Retinal pigment epithelial cell (primary cell): ENCODE results near the gene OSBPL10.

Source experiments
- DNase-seq: peaks from one replicate; pipeline ENCODE4 v3.0.0-alpha.2; 2010; ENCODE audit warnings: low read depth
- H3K4me3 ChIP-seq: 2 replicates; pipeline ENCODE4 v1.5.1; 2011; ENCODE audit warnings: mild to moderate bottlenecking, low read length, control low read depth, moderate library complexity
- TF ChIP-seq, protein P1 (sequence below): conservative IDR thresholded peaks from 2 replicates; pipeline ENCODE4 v1.5.1; 2011; ENCODE audit warnings: low read depth, low read length, control low read depth, inconsistent platforms

OSBPL10 gene

DNA sequence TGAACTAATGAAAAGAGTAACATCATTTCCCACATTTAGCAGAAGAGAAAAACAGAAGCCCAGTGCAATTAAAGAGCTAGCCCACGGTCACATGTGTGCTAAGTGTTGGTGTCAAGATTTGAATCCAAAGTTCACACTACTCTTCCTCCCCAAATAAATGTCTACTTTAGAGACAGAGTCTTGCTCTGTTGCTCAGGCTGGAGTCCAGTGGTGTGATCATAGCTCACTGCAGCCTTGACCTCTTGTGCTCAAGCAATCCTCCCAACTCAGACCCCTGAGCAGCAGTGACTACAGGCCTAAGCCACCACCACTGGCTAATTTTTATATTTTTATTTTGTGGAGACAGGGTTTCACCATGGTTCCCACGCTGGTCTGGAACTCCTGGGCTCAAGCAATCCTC, 4.8 kb downstream of the OSBPL10 start:
- no peak for DNase-seq
- TF ChIP-seq, protein P1, sequence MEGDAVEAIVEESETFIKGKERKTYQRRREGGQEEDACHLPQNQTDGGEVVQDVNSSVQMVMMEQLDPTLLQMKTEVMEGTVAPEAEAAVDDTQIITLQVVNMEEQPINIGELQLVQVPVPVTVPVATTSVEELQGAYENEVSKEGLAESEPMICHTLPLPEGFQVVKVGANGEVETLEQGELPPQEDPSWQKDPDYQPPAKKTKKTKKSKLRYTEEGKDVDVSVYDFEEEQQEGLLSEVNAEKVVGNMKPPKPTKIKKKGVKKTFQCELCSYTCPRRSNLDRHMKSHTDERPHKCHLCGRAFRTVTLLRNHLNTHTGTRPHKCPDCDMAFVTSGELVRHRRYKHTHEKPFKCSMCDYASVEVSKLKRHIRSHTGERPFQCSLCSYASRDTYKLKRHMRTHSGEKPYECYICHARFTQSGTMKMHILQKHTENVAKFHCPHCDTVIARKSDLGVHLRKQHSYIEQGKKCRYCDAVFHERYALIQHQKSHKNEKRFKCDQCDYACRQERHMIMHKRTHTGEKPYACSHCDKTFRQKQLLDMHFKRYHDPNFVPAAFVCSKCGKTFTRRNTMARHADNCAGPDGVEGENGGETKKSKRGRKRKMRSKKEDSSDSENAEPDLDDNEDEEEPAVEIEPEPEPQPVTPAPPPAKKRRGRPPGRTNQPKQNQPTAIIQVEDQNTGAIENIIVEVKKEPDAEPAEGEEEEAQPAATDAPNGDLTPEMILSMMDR, result no peak
- no peak overlapping the region for H3K4me3 ChIP-seq

DNA sequence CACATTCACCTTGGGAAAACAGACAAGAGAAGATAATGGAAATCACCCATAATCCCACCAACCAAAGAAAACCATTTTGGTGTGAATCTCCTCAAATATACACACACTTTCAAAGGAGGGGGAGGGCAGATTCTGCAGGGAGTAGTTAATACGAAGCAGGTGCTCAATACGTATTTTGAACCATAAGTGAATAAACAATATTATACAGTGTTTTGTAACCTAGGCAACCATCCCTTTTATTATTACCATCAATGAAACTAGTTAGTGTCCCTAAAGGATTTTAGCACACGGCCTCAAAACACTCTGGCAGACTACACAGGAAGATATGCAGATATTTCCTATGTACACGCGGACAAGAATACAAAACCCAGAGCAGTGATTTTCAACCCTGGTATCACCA, 6.1 kb downstream of the OSBPL10 start:
- no peak overlapping the region for H3K4me3 ChIP-seq
- DNase-seq, result no peak
- TF ChIP-seq, protein P1, result no peak

DNA sequence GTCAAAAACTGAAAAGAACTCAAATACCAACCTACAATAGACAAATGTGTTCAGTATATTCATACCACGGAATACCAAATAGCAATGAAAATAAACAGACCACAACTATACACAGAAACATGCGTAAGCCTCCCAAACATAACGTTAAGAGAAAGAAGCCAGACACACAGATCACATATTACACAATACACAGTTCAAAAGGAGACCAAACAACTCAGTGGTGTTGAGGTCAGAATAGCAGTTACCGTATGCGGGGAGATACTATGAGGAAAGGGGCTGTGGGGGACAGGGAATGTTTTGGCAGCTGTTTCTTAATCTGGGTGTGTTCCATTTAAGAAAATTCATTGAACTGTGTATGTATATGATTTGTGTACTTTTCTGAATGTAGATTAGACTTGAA, 6.6 kb downstream of the OSBPL10 start:
- no peak for DNase-seq
- TF ChIP-seq, protein P1, result no peak
- H3K4me3 ChIP-seq, result no peak overlapping the region

DNA sequence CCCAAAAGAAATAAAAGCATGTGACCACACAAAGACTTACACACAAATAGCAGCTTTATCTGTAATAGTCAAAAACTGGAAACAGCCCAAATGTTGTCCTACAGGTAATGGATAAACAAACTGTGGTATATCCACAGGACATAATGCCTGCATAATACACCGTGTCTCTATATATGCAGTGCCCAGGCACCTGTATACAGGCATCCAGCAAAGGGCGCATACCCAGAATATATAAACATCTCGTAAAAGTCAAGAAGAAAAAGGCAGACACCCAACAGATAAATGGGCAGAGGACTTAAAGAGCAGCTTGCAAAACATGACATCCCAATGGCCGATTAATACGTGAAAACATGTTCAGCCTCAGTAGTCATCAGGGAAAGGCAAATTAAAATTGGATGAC, 7.2 kb downstream of the OSBPL10 start:
- no peak overlapping the region for H3K4me3 ChIP-seq
- DNase-seq, result no peak
- TF ChIP-seq, protein P1, result no peak

DNA sequence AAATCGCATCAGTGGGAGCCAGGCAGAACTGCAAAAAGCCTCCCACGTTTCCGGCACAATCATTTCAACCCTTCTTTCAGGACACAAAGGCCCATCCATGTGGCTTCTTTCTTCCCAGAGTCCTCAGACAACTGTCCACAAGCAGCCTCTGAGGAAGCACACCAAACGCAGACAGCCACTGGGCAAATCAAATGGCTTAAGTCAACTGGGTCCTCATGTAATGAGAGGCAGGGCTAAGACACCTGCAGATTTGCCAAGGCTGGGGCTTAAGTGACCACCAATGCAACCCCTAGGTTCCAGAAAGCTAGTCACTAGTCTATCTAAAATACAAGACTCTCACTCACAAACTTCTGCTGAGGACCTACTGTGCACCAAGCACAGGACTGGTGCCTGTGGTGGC, 8.0 kb downstream of the OSBPL10 start:
- H3K4me3 ChIP-seq, result no peak overlapping the region
- TF ChIP-seq, protein P1, result no peak
- no peak for DNase-seq

GRCh38 chr3:31971607-31972006, 9.5 kb downstream of the OSBPL10 start:
- DNase-seq, result no peak
- TF ChIP-seq, protein P1, result no peak

GRCh38 chr3:31968927-31969418, 12.1 kb downstream of the OSBPL10 start:
- H3K4me3 ChIP-seq, result peak overlapping the region; percentile 0
- peak; percentile 94 for DNase-seq

More at GRCh38 chr3:31971607-31972006, 9.5 kb downstream of the OSBPL10 start:
- no peak overlapping the region for H3K4me3 ChIP-seq

More at GRCh38 chr3:31968927-31969418, 12.1 kb downstream of the OSBPL10 start:
- TF ChIP-seq, protein P1, result no peak
